Stimulated activated CD4-positive, alpha-beta T cell treated with anti-CD3 and anti-CD28 coated beads, Interleukin-12 subunit alpha, Interleukin-12 subunit beta, amount 100 ng/mL, for 48 hours (primary cell): Measurements from ENCODE around the gene SEMA7A.
A peak's percentile ranks its signal among the peaks of the same experiment; 100 is the strongest.

ENCODE experiments used
- DNase-seq, 3 donors: peaks; one replicate each; pipeline ENCODE4 v3.0.0-alpha.2; 2020; ENCODE audit warnings: low read depth in 2 of 3, low spot score in 1 of 3

SEMA7A gene

DNA sequence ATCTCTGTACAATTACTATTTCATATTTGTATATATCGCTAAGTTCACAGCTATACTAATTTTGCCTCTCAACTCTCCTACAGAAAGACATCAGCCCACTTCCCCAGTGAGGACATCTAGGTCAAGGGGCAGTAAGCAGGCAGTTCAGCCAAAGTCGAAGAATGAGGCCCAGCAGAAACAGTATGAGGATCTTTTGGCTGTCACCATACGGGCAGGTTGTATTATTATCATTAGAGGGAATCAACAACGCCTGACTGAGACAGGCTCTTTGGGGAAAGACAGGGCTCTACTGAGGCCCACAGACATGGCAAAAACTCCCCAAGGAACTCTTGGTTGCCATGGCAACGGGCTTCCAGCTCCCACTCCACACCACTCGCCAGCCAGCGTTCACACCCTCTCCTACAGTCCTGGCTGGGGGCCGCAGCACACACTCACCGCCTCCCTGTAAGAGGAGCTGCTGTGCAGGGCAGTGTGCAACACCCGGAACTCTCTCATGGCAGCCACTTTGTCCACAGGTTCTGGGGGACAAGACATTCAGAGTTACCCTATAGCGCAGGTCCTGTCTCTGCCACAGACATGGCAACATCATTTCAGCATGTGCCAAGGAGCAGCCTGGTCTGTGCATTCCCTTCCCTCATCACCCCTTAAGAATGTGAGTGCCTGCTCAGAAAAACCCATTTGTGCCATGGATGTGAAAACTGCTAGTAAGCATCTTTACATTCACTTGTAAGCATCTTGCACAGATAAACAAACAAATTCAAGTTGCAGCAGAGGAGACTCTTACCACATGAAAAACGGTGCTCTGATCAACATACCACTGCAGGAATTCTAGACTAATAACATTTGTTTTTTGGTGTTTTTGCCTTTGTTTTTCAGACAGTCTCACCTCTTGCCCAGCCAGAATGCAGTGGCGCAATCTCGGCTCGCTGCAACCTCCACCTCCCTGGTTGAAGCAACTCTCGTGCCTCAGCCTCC lies 18.4 kb upstream of the SEMA7A start:
- DNase-seq = no peak

DNA sequence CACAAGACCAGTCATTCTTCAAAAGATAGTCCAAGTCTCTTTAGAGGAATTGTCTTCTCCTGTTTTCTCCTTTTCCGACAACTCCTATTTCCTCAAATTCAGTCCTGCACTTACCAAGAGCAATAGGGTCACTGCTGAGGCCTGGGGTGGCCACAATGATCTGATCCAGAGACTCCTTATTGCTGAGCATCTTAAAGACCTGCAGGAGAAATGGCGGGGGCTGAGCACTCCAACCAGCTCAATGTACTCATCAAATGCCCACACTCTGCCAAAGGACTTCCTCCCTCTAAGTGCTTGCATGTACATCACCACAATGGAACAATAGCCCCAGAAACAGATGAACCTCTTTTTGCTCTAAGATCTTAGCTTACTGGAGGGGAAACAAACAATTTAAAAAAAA lies 17.6 kb upstream of the SEMA7A start:
- no peak for DNase-seq

DNA sequence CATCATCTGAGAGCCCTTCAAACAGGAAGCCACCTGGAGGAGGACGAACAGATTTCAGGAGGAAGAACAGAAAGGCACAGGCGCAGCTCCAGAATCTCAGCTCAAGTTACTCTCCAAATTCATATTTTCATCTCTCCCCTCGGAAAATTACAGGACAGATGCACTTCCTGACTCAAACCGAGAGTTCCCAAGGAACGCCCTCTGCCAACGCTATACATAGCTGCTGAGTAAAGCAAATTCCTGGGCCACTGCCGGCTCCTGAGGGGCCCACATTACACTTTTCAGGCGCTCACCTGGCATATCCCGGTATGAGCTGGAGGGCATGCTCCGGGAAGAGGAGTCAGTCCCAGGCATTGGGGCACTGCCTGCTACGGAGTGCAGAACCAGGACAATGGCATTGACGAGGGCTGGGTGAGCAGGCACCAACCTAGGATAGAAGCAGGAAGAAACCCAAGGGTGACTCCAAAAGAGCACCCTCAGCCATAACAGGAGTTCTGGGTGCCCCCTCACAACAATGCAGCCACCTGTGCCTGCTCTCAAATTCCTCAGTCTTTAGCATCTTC lies 16.0 kb upstream of the SEMA7A start:
- DNase-seq = no peak

DNA sequence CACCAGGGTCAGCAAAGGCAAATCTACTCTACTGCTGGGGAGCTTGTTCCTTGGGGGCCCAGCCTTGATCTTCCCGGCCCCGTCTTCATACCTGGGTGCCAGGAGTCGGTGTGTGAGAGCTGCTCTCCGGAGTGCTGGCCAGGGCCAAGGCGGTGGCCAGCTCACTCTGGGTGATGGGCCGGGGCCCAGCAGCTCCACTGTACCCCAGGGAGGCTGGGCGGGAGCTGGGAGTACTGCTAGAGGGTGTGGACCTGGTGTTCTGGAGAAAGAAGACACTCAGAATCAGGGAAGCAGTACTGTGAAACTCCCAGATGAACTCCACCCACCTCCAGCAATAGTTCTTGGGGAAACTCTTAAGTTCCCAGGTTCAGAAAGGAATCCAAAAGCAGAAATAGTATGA lies 15.3 kb upstream of the SEMA7A start:
- no peak for DNase-seq

DNA sequence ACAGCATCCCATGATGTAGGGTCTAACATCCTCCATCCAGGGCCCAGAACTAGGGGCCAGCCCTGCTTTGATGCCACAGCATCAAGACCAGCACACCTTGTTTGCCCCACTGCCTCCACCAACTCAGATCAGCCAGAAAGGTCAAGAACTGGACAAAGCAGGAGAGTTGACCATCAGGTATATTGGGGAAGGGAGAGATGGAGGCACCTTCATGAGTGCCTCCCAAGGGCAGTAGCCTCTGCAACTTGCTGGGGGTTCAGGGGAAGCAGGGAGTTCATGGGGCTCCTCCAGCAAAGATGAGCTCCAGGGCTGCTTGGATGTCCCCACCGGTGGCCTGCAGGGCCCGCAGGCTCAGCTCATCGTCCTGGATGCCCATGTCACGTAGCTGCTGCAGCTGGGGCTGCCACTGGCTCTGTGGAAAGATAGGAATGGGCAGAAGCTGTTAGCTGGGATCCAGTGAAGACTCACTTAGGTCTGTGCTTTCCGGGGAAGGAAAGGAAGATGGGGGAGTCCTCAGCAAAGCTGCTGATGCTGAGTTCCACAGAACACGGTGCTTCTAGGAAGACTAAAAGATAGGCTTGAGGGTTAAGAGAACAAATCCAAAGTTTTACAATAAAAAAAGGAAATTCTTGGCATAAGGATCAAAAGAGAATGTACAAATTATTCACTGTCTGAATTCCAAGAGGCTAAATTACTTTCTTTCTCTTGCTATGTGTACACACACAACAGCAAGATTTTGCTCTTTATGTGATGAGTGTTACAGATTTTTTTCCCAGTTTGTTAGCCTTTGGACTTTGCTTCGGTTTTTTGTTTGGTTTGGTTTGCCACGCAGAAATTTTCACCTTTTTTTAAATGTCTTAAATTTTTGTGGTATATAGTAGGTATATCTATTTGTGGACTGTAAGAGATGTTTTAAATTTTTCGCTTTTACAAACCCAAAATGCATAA lies 12.3 kb upstream of the SEMA7A start:
- DNase-seq = no peak

DNA sequence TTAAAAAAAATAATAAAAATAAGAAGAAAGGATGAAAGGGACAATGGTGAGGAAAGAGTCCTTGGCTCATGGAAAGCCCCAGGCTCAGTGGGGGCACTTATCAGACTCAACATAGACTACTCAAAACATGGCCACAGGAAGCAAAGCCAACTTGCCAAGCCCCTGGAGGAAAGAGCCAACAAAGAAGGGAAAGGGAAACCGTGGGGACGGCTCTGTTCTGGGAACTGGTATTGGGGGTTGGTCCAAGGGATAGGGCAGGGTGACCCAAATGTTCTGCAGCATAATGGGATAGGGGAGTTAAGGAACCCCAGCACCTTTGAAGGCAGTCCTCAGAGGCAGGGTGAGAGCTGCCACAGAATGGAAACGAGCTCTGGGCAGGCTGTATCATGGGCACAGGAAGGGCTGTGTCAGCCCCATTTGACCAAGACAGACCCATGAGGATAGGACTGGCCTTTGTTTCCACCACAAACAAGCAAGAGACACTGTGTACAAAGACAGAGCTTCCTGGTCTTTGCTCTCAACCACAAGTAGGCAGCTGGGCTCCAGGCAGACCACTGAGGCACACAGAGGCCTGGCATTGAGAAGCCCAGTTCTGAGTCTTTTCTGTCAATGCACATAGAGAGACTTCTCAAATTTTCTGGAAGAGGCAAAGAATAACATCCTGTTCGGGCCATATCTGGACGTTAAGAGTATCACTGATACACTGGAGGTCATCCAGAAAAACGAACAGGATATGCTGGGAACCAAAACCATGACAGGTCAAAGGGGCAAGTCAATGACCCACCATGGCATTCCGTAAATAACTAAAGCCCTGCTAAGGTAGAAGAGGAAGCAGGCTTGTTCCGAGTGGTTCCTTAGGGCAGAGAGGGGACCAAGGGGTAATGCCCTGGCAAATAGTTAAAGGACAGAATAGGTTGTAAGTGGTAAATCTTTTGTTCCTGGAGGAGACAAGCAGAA lies 10.6 kb upstream of the SEMA7A start:
- DNase-seq = no peak

DNA sequence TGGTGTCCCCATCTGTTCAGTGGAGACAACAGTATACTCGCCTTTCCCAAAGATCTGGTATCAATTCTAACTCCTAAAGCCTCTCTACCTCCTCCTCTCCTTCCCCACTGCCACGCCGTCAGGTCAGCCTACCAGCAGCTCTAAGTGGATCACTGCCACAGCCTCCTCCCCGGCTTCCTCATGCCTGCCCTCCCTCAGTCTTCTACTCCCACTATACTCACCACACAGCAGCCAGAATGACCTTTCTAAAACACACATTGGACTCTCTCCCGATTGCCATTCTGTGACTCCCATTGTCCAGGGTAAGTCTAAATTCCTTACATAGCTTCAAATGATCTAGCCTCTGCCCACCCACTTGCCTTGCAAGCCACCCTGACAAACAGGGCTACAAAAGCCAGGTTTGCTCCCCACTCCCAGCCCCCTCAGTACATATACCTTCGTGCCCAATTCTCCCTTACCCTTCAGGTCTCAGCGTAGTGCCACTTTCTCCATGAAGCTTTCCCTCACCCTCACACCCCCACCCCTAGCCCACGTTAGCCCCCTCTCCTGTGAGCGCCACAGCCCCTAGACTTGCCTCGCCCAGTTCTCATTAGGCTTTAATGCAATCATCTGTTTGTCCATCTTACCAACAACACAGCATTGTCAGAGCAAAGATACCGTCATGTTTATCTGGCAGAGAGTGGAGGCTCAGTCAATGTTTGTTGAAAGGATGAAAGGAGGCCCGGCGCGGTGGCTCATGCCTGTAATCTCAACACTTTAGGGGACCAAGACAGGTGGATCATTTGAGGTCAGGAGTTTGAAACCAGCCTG lies 9.5 kb upstream of the SEMA7A start:
- DNase-seq = no peak

DNA sequence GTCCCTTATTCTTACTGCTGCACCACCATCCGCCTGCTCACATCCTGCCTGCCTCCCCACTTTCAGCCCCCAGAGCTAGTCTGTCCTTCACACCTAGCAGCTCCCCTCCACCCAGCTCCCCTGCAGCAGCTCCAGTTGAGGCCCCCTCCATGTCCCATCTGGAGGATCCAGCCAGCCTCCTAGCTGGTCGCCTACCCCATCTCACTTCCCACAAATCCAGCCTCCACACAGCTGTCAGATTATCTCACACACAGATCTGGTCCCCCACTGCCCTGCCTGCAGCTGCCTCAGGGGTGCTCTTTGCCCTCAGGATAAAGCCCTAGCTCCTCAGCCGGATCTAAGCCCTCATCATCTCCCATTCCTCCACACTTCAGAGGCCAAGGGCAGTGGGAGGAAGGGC lies 8.8 kb upstream of the SEMA7A start:
- DNase-seq = no peak

DNA sequence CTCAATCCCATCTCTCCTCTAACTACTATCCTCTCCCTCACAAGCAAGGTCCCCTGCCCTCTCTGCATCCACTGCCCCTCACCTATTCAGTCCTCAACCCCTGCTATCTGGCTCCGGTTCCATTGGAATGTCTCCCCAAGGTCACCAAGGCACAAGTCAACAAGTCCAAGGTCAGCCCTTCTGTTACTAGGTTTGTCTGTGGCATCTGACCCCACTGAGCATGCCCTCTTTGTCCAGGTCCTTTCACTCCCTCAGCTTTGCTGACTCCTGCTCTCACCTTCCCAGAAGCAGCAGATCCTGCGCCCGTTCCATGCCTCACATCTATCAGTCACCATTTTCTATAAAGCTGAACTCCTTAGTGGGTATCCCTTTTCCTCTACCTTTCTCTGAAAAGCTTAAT lies 8.3 kb upstream of the SEMA7A start:
- DNase-seq = no peak

DNA sequence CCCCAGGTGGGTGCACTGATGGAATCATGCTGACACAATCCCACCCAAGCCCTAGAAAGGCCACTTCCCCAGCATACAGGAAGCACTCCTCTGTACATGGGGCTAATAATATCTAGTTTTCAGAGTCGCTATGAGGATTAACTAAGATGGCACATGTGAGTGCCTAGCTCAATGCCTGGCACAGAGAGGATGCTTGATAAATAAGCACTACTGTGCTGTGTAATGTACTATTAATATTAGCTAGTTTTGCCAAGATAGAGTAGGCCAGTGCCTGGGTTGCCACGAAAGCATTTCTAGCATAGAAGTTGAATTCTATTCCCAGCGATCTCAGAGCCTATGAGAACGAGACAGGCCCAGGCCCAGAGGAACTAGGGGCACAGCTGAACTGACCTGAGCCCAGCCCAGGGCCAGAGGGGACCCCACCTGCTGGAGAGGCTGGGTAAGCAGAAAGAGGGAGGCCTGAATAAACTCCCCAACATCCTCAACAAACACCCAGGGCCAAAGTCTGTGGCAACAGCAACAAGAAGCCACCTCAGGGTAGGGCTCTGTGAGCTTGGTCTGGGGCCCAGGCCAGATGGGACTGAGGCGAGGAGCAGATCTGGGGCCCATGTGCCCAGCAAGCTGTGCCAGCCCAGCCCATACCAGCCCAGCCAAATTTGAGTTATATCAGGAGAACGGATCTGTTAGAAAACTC lies 7.6 kb upstream of the SEMA7A start:
- DNase-seq = no peak

DNA sequence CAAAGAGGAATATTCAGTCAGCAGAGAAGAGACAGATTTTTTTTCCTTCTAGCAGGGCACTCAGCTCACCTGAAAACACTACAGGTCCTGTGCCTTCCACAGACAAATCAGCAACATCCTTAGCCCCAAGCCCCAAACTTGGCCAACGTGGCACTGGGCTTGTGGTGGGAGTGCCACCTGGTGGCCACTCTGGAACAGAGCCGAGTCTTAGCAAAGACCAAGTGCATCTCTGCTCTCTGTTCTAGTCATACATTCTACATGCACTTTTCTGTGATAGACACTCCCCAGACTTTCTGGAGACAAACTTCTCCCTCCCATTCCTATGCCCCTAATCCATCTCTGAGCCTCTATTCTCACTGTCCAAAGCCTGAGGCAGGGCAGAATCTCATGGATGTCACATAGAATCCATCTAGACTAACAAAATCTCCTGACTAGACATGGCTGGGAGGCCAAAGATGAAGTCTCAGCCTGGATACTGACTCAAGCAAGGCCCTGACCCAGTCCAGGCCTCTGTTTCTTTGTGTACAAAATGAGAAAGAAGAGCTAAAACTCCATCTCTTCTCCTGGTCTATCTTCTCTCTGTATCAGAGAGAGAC lies 5.1 kb upstream of the SEMA7A start:
- peak; percentile 70 to 74 (median 70) for DNase-seq

DNA sequence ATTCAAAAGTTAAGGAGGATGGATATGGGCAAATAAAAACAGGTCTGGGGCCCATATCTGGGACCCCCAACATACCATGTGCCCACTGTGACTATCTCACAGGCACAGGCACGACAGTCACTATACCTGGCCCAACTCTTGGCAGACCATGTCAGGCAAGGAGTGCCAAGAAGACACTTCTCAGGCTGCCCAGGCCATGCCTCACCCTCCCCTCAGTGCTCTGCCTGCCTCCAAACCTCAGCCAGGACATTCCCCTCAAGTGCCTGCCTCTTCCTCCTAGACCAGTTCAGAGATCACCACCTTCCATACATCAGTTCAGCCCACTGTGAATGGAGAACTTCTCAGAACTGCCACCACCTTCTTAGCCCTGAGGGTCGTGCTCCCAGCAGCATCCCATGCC lies 4.4 kb upstream of the SEMA7A start:
- no peak for DNase-seq

DNA sequence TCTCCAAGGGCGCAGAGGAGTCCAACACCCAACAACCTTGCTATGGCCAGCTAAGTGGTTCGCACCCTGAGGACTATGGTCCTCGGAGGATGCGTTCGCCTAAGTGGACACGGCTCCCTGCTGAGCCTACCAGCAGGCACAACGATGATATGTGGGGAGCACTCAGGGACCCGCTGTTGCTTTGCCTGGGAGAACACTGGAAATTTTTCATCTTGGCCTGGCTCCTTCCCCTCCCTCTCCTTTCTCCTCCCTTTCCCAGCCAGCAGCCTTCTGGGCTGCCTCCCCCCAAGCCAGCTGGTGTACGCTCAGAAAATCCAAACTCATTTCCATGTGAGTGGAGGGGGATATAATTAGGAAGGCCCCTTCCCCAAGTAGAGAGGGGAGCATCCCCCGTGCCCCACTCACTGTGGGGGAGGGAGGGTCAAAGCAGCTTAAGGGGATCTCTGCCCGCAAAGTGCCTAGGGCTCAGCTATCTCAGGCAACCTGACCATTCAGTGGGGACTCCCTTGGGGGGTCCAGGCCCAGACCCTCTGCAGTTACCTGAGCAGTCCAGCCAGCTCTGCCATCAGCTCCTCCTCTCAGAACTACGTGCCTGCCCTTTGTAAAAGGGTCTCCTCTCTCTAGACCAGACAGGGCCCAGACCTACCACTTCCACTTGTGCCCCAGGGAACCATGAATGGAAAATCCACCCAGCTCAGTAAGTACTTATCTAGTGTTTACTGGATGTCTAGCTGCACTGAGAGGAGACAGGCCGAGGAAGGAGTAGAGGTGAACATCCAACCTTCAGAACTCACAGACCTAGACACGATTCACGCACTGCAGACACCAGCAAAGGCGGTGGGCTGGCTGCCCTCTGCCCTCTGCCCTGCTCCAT lies 742 bp upstream of the SEMA7A start:
- DNase-seq = no peak

DNA sequence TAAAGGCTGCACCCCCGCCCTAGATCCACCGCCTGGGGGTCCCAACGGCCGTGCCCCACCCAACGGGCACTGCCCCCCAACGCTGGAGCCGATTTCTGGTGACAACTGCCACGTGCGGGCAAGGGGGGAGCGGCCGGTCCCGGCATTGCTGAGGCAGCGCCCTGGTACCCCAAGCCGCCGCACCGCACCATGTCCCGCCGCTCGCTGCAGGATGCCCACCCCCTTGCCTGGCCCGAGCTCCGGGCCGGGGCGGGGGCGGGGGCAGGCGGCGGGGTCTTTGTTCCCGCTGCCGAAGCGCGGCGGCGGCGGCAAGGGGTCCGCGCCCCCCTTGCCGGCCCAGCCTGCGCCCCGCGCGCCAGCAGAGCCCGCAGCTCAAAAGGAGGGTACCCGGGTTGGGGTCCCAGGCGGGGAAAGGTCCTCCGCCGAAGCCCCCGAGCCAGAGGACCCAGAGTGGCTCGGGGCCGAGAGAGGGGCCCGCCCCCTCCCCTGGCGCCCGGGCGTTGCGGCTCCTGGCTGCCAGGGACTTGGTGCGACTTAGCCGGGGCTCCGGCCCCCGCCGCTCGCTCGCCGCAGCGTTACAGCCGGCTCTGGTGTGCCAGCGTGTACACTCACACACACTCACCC lies 678 bp downstream of the SEMA7A start:
- DNase-seq = no peak

DNA sequence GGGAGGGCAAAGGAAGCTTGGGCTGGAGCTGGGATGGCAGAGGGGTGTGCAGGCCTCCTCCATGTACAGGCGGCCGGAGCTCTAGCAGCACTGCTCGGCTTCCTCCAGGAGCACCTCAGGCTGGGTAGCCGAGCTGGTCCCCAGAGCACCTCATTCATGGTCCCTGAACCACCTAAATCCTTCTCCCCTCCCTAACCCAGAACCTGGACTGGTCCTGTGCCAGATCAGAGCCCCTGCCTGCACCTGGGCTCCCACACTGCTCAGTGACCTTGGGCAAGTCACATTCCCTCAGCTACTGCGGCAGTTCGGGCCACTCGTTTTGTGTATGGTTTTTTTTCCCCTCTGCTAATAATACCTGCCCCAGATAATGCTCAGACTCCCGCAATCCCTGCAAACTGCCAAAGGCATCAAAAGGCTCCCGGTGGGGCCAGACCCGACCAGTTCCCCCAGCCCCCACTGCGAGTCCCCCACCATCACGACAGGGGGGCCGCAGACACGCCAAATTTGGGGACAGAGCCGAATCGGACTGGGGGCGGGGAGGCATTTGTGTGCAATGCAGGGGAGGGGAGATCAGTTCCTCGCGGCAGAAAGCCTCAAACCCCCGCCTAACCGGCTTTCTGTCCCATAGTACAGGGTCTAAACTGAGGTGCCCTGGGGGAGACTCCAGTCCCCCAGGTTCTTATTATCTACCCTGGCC lies 1.3 kb downstream of the SEMA7A start:
- DNase-seq = no peak

DNA sequence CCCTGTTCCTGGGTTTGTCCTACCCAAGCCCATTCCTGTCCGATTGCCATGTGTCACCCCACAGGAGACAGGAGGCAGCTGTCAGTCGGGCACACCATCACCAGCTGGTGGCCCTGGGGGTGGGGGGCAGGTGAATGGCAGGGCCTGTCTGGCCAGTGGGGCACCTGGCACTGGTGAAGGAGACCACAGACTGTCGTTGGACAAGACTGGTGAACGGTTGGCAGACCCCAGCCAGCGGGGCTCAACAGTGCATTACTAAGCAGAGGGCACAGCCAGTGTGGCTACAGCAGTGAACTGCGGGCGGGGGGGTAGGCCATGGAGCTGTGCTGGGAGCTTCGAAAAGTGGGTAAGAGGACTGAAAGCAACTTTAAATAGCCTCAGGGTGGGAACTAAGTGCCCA lies 2.1 kb downstream of the SEMA7A start:
- peak in 1 of 3 donors; percentile 34 for DNase-seq

DNA sequence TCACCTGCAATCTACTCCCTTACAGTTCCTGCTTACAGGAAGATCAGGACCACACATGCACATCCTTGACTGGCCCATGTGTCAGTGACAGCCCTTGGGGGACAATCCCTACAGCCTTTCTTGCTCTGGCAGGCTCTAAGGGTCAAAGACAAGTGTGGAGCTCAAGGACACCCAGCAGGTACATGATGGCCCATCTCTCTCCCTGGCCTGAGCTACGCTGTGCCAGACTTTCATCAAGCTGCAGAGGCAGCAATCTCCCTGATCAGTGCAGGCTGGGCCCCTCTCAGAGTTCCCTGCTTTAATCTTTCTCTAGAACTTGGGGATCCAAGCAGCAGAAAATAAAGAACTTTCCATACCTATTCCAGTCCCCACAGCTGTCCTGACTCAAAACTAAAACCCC lies 2.6 kb downstream of the SEMA7A start:
- DNase-seq = no peak
